ENCODE results near the gene ZNF304. TPM values are rescaled to one million over a fixed set of nuclear protein-coding genes. Genes with fewer than 3 reads are reported as not detected.

ZNF304 gene
- polyA plus RNA-seq (ENCODE audit: insufficient read length), result 8.9 TPM

GRCh38 chr19:57350877-57351805 lies at the start of gene ZNF304:
Gene ZNF304 (plus strand): TSS chr19:57351271. CDS start chr19:57351665, 394 bp downstream.
- DNase-seq (ENCODE audit: low read depth), result peak; percentile 93

- DNase-seq (ENCODE audit: low read depth), result no peak
Measured at GRCh38 chr19:57302020-57302465, 49.0 kb upstream of the ZNF304 start.

- no peak for DNase-seq (ENCODE audit: low read depth)
Measured at GRCh38 chr19:57302727-57303401, 48.2 kb upstream of the ZNF304 start.

- DNase-seq (ENCODE audit: low read depth), result no peak
Measured at GRCh38 chr19:57305056-57305455, 46.0 kb upstream of the ZNF304 start.

DNA sequence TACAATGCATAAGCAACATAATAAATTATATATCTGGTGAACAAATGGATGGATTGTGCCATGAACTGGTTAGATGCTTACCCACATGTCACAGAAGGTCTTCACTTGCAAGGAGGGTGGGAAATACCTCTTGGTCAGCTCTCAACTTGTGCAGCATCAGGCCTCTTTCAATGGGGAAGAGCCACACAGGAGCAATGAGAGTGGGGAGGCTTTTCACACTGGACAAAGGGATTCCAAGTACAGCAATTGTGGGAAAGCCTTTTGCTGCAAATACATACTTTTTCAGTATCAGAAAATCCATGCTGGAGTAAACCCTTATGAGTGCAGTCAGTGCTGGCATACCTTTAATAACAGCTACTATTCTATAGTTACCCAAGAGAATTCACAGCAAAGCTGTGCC lies 42.6 kb upstream of the ZNF304 start:
- no peak for DNase-seq (ENCODE audit: low read depth)

DNA sequence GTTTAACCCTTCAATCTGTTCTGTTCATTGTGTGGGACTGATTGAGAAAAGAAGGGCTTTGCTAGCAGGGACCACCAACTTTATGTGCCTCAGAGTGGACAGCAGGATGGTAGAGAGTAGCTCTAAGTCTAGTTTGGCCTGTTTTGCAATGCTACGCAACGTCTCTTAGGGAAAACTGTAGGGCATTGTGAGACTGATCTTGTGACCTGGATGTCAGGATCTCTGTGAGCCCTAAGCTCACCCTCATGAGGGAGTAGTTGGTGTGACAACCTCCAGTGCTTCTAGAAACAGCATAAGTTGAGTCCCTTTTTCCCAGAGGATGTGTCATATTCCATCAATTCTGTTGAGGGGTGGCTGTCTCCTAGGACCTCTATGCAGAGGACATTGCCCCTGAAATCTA lies 40.3 kb upstream of the ZNF304 start:
- no peak for DNase-seq (ENCODE audit: low read depth)

GRCh38 chr19:57314146-57314545 lies 36.9 kb upstream of the ZNF304 start:
- no peak for DNase-seq (ENCODE audit: low read depth)

- no peak for DNase-seq (ENCODE audit: low read depth)
Measured at GRCh38 chr19:57317503-57317902, 33.6 kb upstream of the ZNF304 start.

- no peak for DNase-seq (ENCODE audit: low read depth)
Measured at GRCh38 chr19:57319869-57320179, 31.2 kb upstream of the ZNF304 start.

DNA sequence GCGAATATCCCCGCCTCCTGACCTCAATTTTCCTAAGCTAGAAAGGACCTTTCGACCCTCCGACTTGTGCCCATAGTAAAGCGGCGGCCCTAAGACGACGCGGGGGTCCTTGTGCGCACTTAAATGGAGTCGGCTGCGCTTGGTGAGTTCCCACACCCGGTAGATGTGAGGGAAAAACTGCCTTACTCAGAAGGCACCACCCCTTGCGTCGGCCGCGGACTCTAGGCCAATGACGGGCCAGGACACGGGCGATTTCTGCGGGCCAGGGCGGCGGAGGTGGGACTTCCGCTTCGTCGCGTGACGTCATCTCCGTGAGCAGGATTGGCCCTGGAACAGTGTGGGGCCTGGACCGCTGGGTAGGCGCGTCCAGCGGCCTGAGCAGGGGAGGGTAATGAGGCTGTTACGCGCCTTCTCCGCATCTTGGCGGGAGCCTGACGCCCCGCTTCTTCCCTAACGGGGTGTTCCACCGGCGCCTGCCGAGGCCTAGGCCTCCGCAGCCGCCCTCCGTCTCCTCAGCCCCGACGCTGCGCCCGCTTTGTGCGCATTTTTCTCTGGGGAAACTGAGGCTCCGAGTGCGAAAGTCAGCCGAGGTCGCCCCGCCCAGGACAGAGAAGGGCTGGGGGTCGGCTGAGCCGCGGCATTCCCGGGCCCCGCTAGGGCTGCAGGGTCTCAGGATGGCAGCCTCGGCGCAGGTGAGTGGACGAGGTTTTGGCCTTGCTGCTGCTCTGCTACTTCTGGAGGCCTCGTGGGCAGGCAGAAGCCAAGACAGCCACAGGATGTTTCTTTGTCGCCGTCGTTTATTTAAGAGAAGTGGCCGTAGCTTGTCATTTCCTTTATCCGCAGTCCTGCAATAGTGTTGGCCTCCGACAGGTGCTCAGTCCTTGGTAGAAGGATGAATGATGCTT lies 30.6 kb upstream of the ZNF304 start, which contains the start of gene ZNF543:
Gene ZNF543, plus strand, starts transcription at position 293 of the 905 bp plus-strand sequence. Its CDS starts 382 bp downstream, at position 675.
- peak; percentile 83 for DNase-seq (ENCODE audit: low read depth)

- no peak for DNase-seq (ENCODE audit: low read depth)
Measured at GRCh38 chr19:57321116-57321515, 30.0 kb upstream of the ZNF304 start.

DNA sequence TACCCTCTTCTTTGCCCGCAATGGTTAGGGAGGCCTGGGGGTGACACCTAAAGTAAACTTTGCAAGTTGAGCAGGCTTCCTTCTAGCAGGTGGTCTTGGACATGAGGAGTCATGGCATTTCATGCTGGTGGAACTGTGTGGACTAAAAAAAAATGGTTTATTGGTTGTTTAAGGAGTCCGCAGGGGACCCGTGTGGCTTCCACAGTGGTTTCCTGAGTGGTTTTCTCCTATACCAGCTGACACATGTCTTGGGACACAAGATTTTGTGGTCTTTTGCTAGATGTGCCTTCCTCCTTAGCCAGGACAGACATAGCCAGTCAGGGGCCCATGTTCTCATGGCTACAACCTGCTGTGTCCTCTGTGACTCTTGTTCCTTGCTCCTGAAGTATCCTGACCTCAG lies 29.3 kb upstream of the ZNF304 start:
- DNase-seq (ENCODE audit: low read depth), result no peak

DNA sequence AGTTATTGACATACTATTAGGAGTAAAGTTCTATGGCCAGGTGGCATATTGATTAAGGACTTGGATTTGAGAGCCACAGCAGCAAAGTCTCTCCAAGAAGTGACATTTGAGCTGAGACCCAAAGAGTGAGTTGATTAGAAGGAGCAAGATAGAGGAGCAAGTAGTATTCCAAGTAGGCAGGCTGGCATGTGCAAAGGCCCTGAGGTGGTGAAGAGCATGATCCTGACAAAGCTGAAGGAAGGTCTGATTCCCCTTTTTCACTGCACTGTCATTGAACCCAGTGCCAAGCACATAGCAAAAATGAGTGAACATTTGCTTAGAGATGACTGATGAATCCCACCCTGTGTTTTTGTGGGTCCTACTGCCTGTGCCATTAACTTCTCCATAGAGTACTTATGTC lies 26.1 kb upstream of the ZNF304 start:
- no peak for DNase-seq (ENCODE audit: low read depth)

GRCh38 chr19:57327993-57328392 lies 23.1 kb upstream of the ZNF304 start:
- DNase-seq (ENCODE audit: low read depth), result no peak

DNA sequence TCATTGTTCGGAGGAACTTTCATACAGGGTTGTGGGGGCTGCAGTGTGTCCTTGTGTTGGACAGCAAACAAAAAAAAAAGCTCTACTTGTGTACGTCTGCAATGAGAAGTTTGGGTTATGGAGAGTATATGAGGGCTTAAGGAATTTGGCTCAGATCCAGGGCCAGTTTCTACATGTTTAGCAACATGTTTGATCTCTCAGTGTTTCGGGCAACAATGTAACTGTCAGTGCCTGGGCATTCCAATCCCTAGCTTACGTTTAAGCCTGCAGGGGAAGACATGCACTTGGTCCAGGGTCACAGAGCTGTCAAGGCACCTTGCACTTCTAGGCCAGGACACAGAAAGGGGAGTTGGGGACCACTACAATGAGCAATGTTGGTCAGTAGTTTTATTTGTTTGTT lies 16.9 kb upstream of the ZNF304 start:
- DNase-seq (ENCODE audit: low read depth), result no peak

GRCh38 chr19:57338877-57339276 lies 12.2 kb upstream of the ZNF304 start:
- no peak for DNase-seq (ENCODE audit: low read depth)

GRCh38 chr19:57342582-57342981 lies 8.5 kb upstream of the ZNF304 start:
- DNase-seq (ENCODE audit: low read depth), result no peak

GRCh38 chr19:57348136-57348535 lies 2.9 kb upstream of the ZNF304 start:
- no peak for DNase-seq (ENCODE audit: low read depth)

- no peak for DNase-seq (ENCODE audit: low read depth)
Measured at GRCh38 chr19:57351867-57352266, 796 bp downstream of the ZNF304 start.

DNA sequence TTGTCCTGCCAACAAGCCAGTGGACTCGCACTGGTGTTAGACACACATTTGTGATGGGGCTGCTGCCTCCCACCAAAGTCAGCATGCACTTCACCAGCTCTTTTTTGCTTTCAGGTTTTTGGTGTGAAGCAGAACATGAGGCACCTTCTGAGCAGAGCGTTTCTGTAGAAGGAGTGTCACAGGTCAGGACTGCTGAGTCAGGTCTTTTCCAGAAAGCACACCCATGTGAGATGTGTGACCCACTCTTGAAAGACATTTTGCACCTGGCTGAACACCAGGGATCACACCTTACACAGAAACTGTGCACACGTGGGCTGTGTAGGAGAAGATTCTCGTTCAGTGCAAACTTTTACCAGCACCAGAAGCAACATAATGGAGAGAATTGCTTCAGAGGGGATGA lies 4.8 kb downstream of the ZNF304 start:
- DNase-seq (ENCODE audit: low read depth), result no peak

- DNase-seq (ENCODE audit: low read depth), result no peak
Measured at GRCh38 chr19:57357406-57357805, 6.3 kb downstream of the ZNF304 start.

- DNase-seq (ENCODE audit: low read depth), result no peak
Measured at GRCh38 chr19:57359300-57359699, 8.2 kb downstream of the ZNF304 start.
